ENCODE results near the gene TMEM31. TPM values are rescaled to one million over a fixed set of nuclear protein-coding genes. Genes with fewer than 3 reads are reported as not detected.
A peak's percentile ranks its signal among the peaks of the same experiment; 100 is the strongest.

The TMEM31 gene
- total and polyA plus RNA-seq, 2 donors (not counting 3 experiments of a cell fraction or from before 2014, with no cell fraction given), result not detected

DNA sequence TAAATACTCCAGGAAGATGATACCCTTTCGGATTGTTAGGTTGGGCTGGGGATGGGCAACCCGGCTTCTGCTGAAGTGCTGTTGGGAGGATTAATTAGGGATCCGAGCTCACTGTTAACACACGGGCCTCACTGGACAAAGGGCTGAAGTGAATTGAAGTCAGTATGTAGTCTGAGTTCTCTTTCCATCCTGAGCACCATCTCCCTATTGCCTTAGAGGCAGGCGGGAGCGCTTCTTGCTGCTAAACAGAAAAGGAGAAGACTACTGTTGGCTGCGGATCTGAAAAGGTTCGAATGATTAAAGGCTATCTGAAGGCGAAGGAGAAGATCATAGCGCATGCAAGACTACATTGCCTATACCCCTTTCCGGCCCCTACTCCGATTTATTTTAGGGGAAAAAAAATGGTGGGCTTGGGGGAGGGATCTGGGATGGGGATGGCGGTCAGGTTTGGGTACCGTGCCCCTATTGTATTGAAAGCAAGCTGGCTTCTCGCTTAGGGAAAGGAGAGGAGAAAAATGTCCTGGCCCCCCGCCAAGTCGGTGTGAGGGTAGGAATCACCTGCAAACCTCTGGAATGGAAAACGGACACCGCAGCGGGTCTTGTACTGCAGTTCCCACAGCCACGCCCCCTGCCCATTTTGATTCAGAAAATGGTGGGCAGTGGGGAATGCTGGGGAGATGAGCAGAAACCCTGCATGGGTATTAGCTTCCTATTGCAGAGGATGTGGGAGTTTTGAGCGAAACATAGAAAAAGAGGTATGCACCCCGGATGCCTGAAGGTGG lies 46.5 kb upstream of the TMEM31 start:
- H3K4me2 ChIP-seq (ENCODE audit: insufficient read depth, low read length), result peak overlapping the region; percentile 4
- H3K4me3 ChIP-seq (replicated peaks in 1 of 3; ENCODE audit: insufficient read depth in 1 of 3, low read depth in 1 of 3, low read length in 3 of 3), result no peak overlapping the region
- peak overlapping the region; percentile 26 for H2AFZ ChIP-seq (ENCODE audit: low read depth, low read length)
- no peak for DNase-seq (ENCODE audit: low read depth, low spot score)
- intact Hi-C loops (cut with micrococcal nuclease), result no loop called here
- no peaks in the 10 kb centered on the region for H3K4me1 ChIP-seq (ENCODE audit: control insufficient read depth, extremely low read depth, insufficient read depth, low read length)
- BruUV-seq (replicated peaks), result no TSS peak
- ChIA-PET POLR2A (no interaction called here), CTCF (no interaction called here)
- no peak overlapping the region for H3K27ac ChIP-seq (ENCODE audit: insufficient read depth, low read depth, low read length)
- no peak for FAIRE-seq
- no peak overlapping the region for H3K9ac ChIP-seq (replicated peaks; ENCODE audit: extremely low read depth, insufficient read depth, low read length)
- H3K9me3 ChIP-seq (replicated peaks; ENCODE audit: control insufficient read depth, insufficient read depth, low read length), result no peaks in the 10 kb centered on the region
- TF ChIP-seq GATA2 (IDR thresholded peaks at IDR 0.05; ENCODE audit: insufficient read depth, insufficient read length, low read depth, low read length) (no peak), FOS (IDR thresholded peaks at IDR 0.05; ENCODE audit: borderline replicate concordance, insufficient read depth, low read length) (no peak), POLR2A (IDR thresholded peaks at IDR 0.05; ENCODE audit: low read depth, low read length) (no peak), POLR2AphosphoS5 (IDR thresholded peaks at IDR 0.05; ENCODE audit: insufficient read depth, low read depth, low read length) (no peak), CTCF (IDR thresholded peaks at IDR 0.05; ENCODE audit: extremely low read depth in 1 of 2, insufficient read depth in 1 of 2, low read depth in 1 of 2, low read length in 2 of 2) (no peak), EZH2 (IDR thresholded peaks at IDR 0.05; ENCODE audit: borderline replicate concordance, low read depth, low read length, severe bottlenecking) (no peak), MAX (IDR thresholded peaks at IDR 0.05; ENCODE audit: insufficient read depth, insufficient read length) (no peak), MYC (IDR thresholded peaks at IDR 0.05; ENCODE audit: low read depth, low read length) (no peak), JUN (IDR thresholded peaks at IDR 0.05; ENCODE audit: borderline replicate concordance, insufficient read depth, insufficient read length, low read depth) (no peak)
- no peaks in the 10 kb centered on the region for H3K79me2 ChIP-seq (ENCODE audit: control insufficient read depth, insufficient read depth, low read length)
- dilution Hi-C loops (cut with MboI; ENCODE audit: extremely low pct_ligation_motif_present, low sequenced_read_pairs), result no loop called here
- H3K9me1 ChIP-seq (replicated peaks; ENCODE audit: control insufficient read depth, extremely low read depth, insufficient read depth, low read length), result no peaks in the 10 kb centered on the region
- no peaks in the 10 kb centered on the region for H3K36me3 ChIP-seq (ENCODE audit: control insufficient read depth in 2 of 2, extremely low read depth in 1 of 2, insufficient read depth in 2 of 2, low read length in 2 of 2)
- H3K27me3 ChIP-seq (ENCODE audit: control insufficient read depth in 2 of 2, insufficient read depth in 2 of 2, low read length in 2 of 2), result no peaks in the 10 kb centered on the region
- H4K20me1 ChIP-seq (replicated peaks; ENCODE audit: control insufficient read depth, extremely low read depth, insufficient read depth, low read length), result no peaks in the 10 kb centered on the region
